HepG2 (cell line): Measurements from ENCODE around the gene TUT7. TPM values are rescaled to one million over a fixed set of nuclear protein-coding genes. Genes with fewer than 3 reads are reported as not detected.

Experiments
- ATAC-seq: fragments of 200-7000 bp; cut with Tn5 transposase; 3 replicates; pipeline ENCODE4 v1.9.1; 2020; ENCODE audit warnings: mild to moderate bottlenecking, moderate library complexity
- BruUV-seq: library from RNA; stranded (reverse); fragments of 400-500 nt; replicated peaks from 2 replicates; lab custom pipeline; 2021; lab: Mats Ljungman, UMichigan
- CTCF ChIA-PET: fragments of 300-600 bp; formaldehyde crosslinking; extraction: SDS; loops from one replicate; lab custom pipeline; 2021; ENCODE audit warnings: low total read pairs, inconsistent platforms, low intra/inter-chr PET ratio; lab: Yijun Ruan, JAX
- POLR2A ChIA-PET: fragments of 350-600 bp; sonication (Branson Sonifier 250); formaldehyde crosslinking; loops from one replicate; lab custom pipeline; 2020; ENCODE audit warnings: antibody characterized with exemption, inconsistent platforms; lab: Yijun Ruan, JAX
- DNase-seq: peaks from one replicate; pipeline ENCODE4 v3.0.0-alpha.2; 2015; ENCODE audit warnings: low spot score
- FAIRE-seq: peaks from 3 replicates; lab custom pipeline; 2011; peaks lifted over from hg19 to GRCh38; lab: Jason Lieb, UNC
- H2AFZ ChIP-seq: one replicate; pipeline ENCODE4 v1.6.1; 2011; ENCODE audit warnings: low read length, inconsistent platforms
- H3K27ac ChIP-seq: fragments of 300-600 bp; 3 replicates; pipeline ENCODE4 v1.8.0; 2011; ENCODE audit warnings: mixed run types, mild to moderate bottlenecking, mixed read lengths, low read length, inconsistent platforms; ENCODE audit not compliant: insufficient read depth; ENCODE audit errors: extremely low read length
- H3K27me3 ChIP-seq, 2 experiments: fragments of 200-600 bp in 1 of 2; 2 replicates in 1 of 2; 3 replicates in 1 of 2; pipeline versions ENCODE4 v1.6.0 to v1.8.0; 2011; ENCODE audit warnings: low read length in 2 of 2, mild to moderate bottlenecking in 2 of 2, moderate library complexity in 2 of 2, inconsistent platforms in 1 of 2; ENCODE audit not compliant: insufficient read depth in 2 of 2, control insufficient read depth in 1 of 2
- H3K36me3 ChIP-seq, 2 experiments: fragments of 200-600 bp in 1 of 2; replicated peaks in 1 of 2; 2 replicates in 1 of 2; 3 replicates in 1 of 2; pipeline versions ENCODE4 v1.5.1 to v1.8.0; 2011; ENCODE audit warnings: low read length in 2 of 2, inconsistent platforms in 1 of 2; ENCODE audit not compliant: insufficient read depth in 2 of 2, control insufficient read depth in 1 of 2
- H3K4me1 ChIP-seq: 2 replicates; pipeline ENCODE4 v1.5.1; 2012; ENCODE audit warnings: low read length, inconsistent platforms; ENCODE audit not compliant: insufficient read depth
- H3K4me2 ChIP-seq: 2 replicates; pipeline ENCODE4 v1.6.0; 2011; ENCODE audit warnings: low read depth, low read length, inconsistent platforms
- H3K4me3 ChIP-seq, 3 experiments: fragments of 200-600 bp in 1 of 3; sonication (generic), shearing (Covaris generic) in 1 of 3; replicated peaks in 1 of 3; 2 replicates each; pipeline ENCODE4 v1.5.1; 2011 to 2016; ENCODE audit warnings: low read length in 3 of 3, inconsistent platforms in 2 of 3, low read depth in 2 of 3, mild to moderate bottlenecking in 2 of 3, control low read depth in 1 of 3, mixed read lengths in 1 of 3; ENCODE audit not compliant: insufficient read depth in 1 of 3
- H3K79me2 ChIP-seq: one replicate; pipeline ENCODE4 v1.6.1; 2011; ENCODE audit warnings: low read length, inconsistent platforms; ENCODE audit not compliant: insufficient read depth
- H3K9ac ChIP-seq: 2 replicates; pipeline ENCODE4 v1.6.0; 2011; ENCODE audit warnings: mild to moderate bottlenecking, low read depth, low read length, inconsistent platforms; ENCODE audit not compliant: insufficient read depth
- H3K9me3 ChIP-seq: 2 replicates; pipeline ENCODE4 v1.5.1; 2012; ENCODE audit warnings: mild to moderate bottlenecking, low read length
- H4K20me1 ChIP-seq: 2 replicates; pipeline ENCODE4 v1.6.0; 2011; ENCODE audit warnings: inconsistent platforms, mild to moderate bottlenecking, low read length, moderate library complexity; ENCODE audit not compliant: insufficient read depth
- ATM ChIP-seq: fragments of 450-650 bp; IDR thresholded peaks from 2 replicates; pipeline ENCODE4 v1.7.1; 2017; ENCODE audit warnings: mild to moderate bottlenecking, borderline replicate concordance
- FLYWCH1 ChIP-seq: sonication (generic); formaldehyde crosslinking; IDR thresholded peaks from 2 replicates; pipeline ENCODE4 v1.8.1; 2023; ENCODE audit warnings: mild to moderate bottlenecking, missing genetic modification reagents
- MED13 ChIP-seq: sonication (generic); formaldehyde crosslinking; IDR thresholded peaks from 2 replicates; pipeline ENCODE4 v1.5.0; 2020; ENCODE audit warnings: missing genetic modification reagents
- NFE2 ChIP-seq: sonication (generic); formaldehyde crosslinking; IDR thresholded peaks from 2 replicates; pipeline ENCODE4 v1.4.0; 2020; ENCODE audit warnings: missing genetic modification reagents
- NFYB ChIP-seq: sonication (generic); formaldehyde crosslinking; IDR thresholded peaks from 2 replicates; pipeline ENCODE4 v1.4.0; 2020; ENCODE audit warnings: missing genetic modification reagents
- SIX1 ChIP-seq: sonication (generic); formaldehyde crosslinking; IDR thresholded peaks from 2 replicates; pipeline ENCODE4 v1.4.0; 2020; ENCODE audit warnings: missing genetic modification reagents, borderline replicate concordance
- TCF12 ChIP-seq, 2 experiments: fragments of 450-650 bp in 1 of 2; sonication (generic) in 1 of 2; formaldehyde crosslinking in 1 of 2; IDR thresholded peaks; 2 replicates each; pipeline versions ENCODE4 v1.6.1 to v1.8.0; 2017 to 2022; ENCODE audit warnings: antibody characterized with exemption in 1 of 2, mild to moderate bottlenecking in 1 of 2, missing genetic modification reagents in 1 of 2, moderate library complexity in 1 of 2
- ZNF121 ChIP-seq: sonication (generic); formaldehyde crosslinking; IDR thresholded peaks from 2 replicates; pipeline ENCODE4 v1.5.0; 2020; ENCODE audit warnings: mild to moderate bottlenecking, missing genetic modification reagents
- ZNF225 ChIP-seq: sonication (generic); formaldehyde crosslinking; IDR thresholded peaks from 2 replicates; pipeline ENCODE4 v1.4.0; 2020; ENCODE audit warnings: mild to moderate bottlenecking, missing genetic modification reagents
- ZNF230 ChIP-seq: sonication (generic); formaldehyde crosslinking; IDR thresholded peaks from 2 replicates; pipeline ENCODE4 v1.4.0; 2020; ENCODE audit warnings: mild to moderate bottlenecking, missing genetic modification reagents
- ZNF335 ChIP-seq: sonication (generic); formaldehyde crosslinking; IDR thresholded peaks from 2 replicates; pipeline ENCODE4 v1.4.0; 2020; ENCODE audit warnings: missing genetic modification reagents
- ZNF562 ChIP-seq: sonication (generic); formaldehyde crosslinking; IDR thresholded peaks from 2 replicates; pipeline ENCODE4 v1.8.0; 2022; ENCODE audit warnings: missing genetic modification reagents, borderline replicate concordance
- ZNF761 ChIP-seq: sonication (generic); formaldehyde crosslinking; conservative IDR thresholded peaks from 2 replicates; pipeline ENCODE4 v1.4.0; 2020; ENCODE audit warnings: mild to moderate bottlenecking, missing genetic modification reagents
- WGBS: methylation state at CpG from one replicate; pipeline ENCODE4 v1.1.6; 2017; ENCODE audit warnings: low lambda C conversion rate; 5-methylcytosine and 5-hydroxymethylcytosine counted together
- in situ Hi-C: cut with HindIII; loops from 2 replicates; pipeline ENCODE4 v1.10.0; 2017; ENCODE audit warnings: low pct_unique_long_range_greater_than_20kb; ENCODE audit not compliant: extremely low pct_ligation_motif_present
- intact Hi-C: fragments of 100-400 bp; cut with micrococcal nuclease; formaldehyde crosslinking; loops from one replicate; pipeline ENCODE4 v1.10.0; 2022; ENCODE audit not compliant: unreplicated experiment
- polyA plus RNA-seq, 8 experiments: library from polyadenylated mRNA; depleted of rRNA in 3 of 8; stranded (reverse) in 7 of 8; unstranded in 1 of 8; fragments of >200 nt; fragmentation: Illumina TruSeq in 4 of 8; extraction: Trizol in 4 of 8; gene quantifications; 2 replicates each; pipeline versions ENCODE4 v1.2.1 to v1.2.3, GENCODE V29; 2011 to 2016; ENCODE audit warnings: low read depth in 4 of 8, missing spikeins in 1 of 8, mixed read lengths in 1 of 8; ENCODE audit not compliant: insufficient read depth in 1 of 8
- total RNA-seq, 5 experiments: library from RNA; depleted of rRNA; stranded (reverse); fragments of >200 nt; fragmentation: Illumina TruSeq; extraction: Trizol; gene quantifications; 2 replicates each; pipeline ENCODE4 v1.2.3, GENCODE V29; 2016; ENCODE audit warnings: low read depth in 1 of 5
- TF ChIP-seq, protein P1 (sequence below): IDR thresholded peaks from 2 replicates; pipeline ENCODE4 v1.6.1; 2016; ENCODE audit warnings: missing compliant biosample characterization, missing genetic modification reagents, borderline replicate concordance
- TF ChIP-seq, protein P2 (sequence below): fragments of 450-650 bp; IDR thresholded peaks from 2 replicates; pipeline ENCODE4 v1.6.1; 2017
- TF ChIP-seq, protein P3 (sequence below): sonication (generic); formaldehyde crosslinking; IDR thresholded peaks from 2 replicates; pipeline ENCODE4 v1.4.0; 2020; ENCODE audit warnings: missing genetic modification reagents
- TF ChIP-seq, protein P4 (sequence below): sonication (generic); formaldehyde crosslinking; IDR thresholded peaks from 2 replicates; pipeline ENCODE4 v1.4.0; 2020; ENCODE audit warnings: missing genetic modification reagents, borderline replicate concordance

Gene TUT7
- total and polyA plus RNA-seq, 2 of the 13 experiments (the other 11 are each of a cell fraction or from before 2014, with no cell fraction given), result 12.0 to 19.4 TPM

DNA sequence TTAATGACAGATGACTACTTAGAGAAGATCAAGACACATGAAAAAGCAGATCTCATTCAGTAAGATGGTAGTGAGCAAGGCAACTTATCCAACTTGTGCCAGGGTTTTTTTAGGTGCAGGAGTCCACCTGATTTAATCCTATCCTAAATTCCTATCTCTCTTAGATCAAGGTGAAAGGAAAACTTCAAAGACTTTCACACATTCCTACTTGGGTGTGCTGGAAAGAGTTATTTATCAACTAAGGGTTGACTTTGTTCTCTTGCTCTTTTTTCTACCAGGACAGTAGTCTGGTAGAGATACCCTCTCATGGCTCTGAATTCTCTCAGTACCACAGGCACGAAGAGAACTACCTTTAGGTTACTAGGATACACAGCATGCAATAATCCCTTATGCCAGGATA lies 18.2 kb downstream of the TUT7 start (continued):
- TF ChIP-seq, protein P1, sequence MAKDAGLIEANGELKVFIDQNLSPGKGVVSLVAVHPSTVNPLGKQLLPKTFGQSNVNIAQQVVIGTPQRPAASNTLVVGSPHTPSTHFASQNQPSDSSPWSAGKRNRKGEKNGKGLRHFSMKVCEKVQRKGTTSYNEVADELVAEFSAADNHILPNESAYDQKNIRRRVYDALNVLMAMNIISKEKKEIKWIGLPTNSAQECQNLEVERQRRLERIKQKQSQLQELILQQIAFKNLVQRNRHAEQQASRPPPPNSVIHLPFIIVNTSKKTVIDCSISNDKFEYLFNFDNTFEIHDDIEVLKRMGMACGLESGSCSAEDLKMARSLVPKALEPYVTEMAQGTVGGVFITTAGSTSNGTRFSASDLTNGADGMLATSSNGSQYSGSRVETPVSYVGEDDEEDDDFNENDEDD (CRISPR knock-in tag), result no peak; the same call in 1 of the 2 replicates
- TF ChIP-seq ZNF335 (CRISPR knock-in tag), result no peak
- no peak for TF ChIP-seq ZNF225
- TF ChIP-seq ZNF562 (CRISPR knock-in tag), result no peak
- no peak for TF ChIP-seq NFE2 (CRISPR knock-in tag)
- no peak for TF ChIP-seq ZNF121 (CRISPR knock-in tag)
- TF ChIP-seq TCF12 (IDR thresholded peaks at IDR 0.05), result no peak
- TF ChIP-seq TCF12 (CRISPR knock-in tag; IDR thresholded peaks at IDR 0.05), result no peak
- TF ChIP-seq, protein P2, sequence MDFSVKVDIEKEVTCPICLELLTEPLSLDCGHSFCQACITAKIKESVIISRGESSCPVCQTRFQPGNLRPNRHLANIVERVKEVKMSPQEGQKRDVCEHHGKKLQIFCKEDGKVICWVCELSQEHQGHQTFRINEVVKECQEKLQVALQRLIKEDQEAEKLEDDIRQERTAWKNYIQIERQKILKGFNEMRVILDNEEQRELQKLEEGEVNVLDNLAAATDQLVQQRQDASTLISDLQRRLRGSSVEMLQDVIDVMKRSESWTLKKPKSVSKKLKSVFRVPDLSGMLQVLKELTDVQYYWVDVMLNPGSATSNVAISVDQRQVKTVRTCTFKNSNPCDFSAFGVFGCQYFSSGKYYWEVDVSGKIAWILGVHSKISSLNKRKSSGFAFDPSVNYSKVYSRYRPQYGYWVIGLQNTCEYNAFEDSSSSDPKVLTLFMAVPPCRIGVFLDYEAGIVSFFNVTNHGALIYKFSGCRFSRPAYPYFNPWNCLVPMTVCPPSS, result no peak
- no peak for TF ChIP-seq ZNF761
- peak; percentile 67; the same call in 1 of the 2 replicates for TF ChIP-seq SIX1 (CRISPR knock-in tag)

- Histone ChIP-seq H3K27me3 (no peaks in the 10 kb centered on the region), H3K4me1 (peaks cover 51% of the 10 kb centered on the region), H3K27ac (peak overlapping the region; percentile 78), H3K79me2 (no peaks in the 10 kb centered on the region), H3K36me3 (peaks cover 0 to 18% of the 10 kb centered on the region in 2 experiments), H3K9ac (no peak overlapping the region), H3K4me3 (no peak overlapping the region), H2AFZ (no peak overlapping the region), H4K20me1 (no peaks in the 10 kb centered on the region), H3K9me3 (no peaks in the 10 kb centered on the region), H3K4me2 (no peak overlapping the region)
- CTCF ChIA-PET, result no interaction called here
- DNase-seq (no peak), ATAC-seq (no peak), FAIRE-seq (no peak)
- POLR2A ChIA-PET, result no interaction called here
- in situ Hi-C loops (no loop called here), intact Hi-C loops (no loop called here)
- no TSS peak for BruUV-seq
- 90% methylated on average over 2 of the region's 2 CpGs for WGBS
- TF ChIP-seq MED13 (CRISPR knock-in tag) (no peak), NFYB (CRISPR knock-in tag) (no peak), ATM (no peak), FLYWCH1 (CRISPR knock-in tag) (no peak), ZNF230 (CRISPR knock-in tag) (no peak)
- TF ChIP-seq, protein P3, sequence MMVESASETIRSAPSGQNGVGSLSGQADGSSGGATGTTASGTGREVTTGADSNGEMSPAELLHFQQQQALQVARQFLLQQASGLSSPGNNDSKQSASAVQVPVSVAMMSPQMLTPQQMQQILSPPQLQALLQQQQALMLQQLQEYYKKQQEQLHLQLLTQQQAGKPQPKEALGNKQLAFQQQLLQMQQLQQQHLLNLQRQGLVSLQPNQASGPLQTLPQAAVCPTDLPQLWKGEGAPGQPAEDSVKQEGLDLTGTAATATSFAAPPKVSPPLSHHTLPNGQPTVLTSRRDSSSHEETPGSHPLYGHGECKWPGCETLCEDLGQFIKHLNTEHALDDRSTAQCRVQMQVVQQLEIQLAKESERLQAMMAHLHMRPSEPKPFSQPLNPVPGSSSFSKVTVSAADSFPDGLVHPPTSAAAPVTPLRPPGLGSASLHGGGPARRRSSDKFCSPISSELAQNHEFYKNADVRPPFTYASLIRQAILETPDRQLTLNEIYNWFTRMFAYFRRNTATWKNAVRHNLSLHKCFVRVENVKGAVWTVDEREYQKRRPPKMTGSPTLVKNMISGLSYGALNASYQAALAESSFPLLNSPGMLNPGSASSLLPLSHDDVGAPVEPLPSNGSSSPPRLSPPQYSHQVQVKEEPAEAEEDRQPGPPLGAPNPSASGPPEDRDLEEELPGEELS, result no peak
- TF ChIP-seq, protein P4, sequence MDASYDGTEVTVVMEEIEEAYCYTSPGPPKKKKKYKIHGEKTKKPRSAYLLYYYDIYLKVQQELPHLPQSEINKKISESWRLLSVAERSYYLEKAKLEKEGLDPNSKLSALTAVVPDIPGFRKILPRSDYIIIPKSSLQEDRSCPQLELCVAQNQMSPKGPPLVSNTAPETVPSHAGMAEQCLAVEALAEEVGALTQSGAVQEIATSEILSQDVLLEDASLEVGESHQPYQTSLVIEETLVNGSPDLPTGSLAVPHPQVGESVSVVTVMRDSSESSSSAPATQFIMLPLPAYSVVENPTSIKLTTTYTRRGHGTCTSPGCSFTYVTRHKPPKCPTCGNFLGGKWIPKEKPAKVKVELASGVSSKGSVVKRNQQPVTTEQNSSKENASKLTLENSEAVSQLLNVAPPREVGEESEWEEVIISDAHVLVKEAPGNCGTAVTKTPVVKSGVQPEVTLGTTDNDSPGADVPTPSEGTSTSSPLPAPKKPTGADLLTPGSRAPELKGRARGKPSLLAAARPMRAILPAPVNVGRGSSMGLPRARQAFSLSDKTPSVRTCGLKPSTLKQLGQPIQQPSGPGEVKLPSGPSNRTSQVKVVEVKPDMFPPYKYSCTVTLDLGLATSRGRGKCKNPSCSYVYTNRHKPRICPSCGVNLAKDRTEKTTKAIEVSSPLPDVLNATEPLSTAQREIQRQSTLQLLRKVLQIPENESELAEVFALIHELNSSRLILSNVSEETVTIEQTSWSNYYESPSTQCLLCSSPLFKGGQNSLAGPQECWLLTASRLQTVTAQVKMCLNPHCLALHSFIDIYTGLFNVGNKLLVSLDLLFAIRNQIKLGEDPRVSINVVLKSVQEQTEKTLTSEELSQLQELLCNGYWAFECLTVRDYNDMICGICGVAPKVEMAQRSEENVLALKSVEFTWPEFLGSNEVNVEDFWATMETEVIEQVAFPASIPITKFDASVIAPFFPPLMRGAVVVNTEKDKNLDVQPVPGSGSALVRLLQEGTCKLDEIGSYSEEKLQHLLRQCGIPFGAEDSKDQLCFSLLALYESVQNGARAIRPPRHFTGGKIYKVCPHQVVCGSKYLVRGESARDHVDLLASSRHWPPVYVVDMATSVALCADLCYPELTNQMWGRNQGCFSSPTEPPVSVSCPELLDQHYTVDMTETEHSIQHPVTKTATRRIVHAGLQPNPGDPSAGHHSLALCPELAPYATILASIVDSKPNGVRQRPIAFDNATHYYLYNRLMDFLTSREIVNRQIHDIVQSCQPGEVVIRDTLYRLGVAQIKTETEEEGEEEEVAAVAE (CRISPR knock-in tag), result no peak
Observed at GRCh38 chr9:86333651-86334050, 20.6 kb downstream of the TUT7 start.
